AG04450 (cell line): ENCODE measurements around the gene MCC. TPM values are rescaled to one million over a fixed set of nuclear protein-coding genes. Genes with fewer than 3 reads are reported as not detected.

Experiments
- CTCF ChIA-PET: fragments of 300-600, 350-600 bp; formaldehyde crosslinking; extraction: SDS; loops from one replicate; lab custom pipeline; 2022; ENCODE audit warnings: antibody characterized with exemption, inconsistent platforms; lab: Charles Lee
- POLR2A ChIA-PET: fragments of 350-600 bp; formaldehyde crosslinking; extraction: SDS; loops from one replicate; lab custom pipeline; 2021; ENCODE audit warnings: antibody characterized with exemption, inconsistent platforms; lab: Yijun Ruan, JAX
- DNase-seq: peaks from one replicate; pipeline ENCODE4 v3.0.0-alpha.2; 2011; ENCODE audit warnings: low read depth, low spot score
- H3K27ac ChIP-seq: one replicate; pipeline ENCODE4 v1.5.1; 2012; ENCODE audit warnings: low read depth, low read length, control low read depth
- H3K27me3 ChIP-seq: one replicate; pipeline ENCODE4 v1.6.0; 2012; ENCODE audit warnings: low read length; ENCODE audit not compliant: control insufficient read depth, insufficient read depth
- H3K4me3 ChIP-seq: 2 replicates; pipeline ENCODE4 v1.5.1; 2011; ENCODE audit warnings: mild to moderate bottlenecking, low read depth, low read length, control low read depth
- H3K9me3 ChIP-seq: 2 replicates; pipeline ENCODE4 v1.5.1; 2012; ENCODE audit warnings: low read length; ENCODE audit not compliant: control insufficient read depth, insufficient read depth
- CTCF ChIP-seq: IDR thresholded peaks from 2 replicates; pipeline ENCODE4 v1.5.1; 2011; ENCODE audit warnings: low read depth, low read length, control low read depth, inconsistent platforms
- polyA plus RNA-seq: library from polyadenylated mRNA; depleted of rRNA; stranded (reverse); fragments of >200 nt; gene quantifications from 2 replicates; pipeline ENCODE4 v1.2.3, GENCODE V29; 2011

The MCC gene
- polyA plus RNA-seq, 1 experiment, result 17.5 TPM

DNA sequence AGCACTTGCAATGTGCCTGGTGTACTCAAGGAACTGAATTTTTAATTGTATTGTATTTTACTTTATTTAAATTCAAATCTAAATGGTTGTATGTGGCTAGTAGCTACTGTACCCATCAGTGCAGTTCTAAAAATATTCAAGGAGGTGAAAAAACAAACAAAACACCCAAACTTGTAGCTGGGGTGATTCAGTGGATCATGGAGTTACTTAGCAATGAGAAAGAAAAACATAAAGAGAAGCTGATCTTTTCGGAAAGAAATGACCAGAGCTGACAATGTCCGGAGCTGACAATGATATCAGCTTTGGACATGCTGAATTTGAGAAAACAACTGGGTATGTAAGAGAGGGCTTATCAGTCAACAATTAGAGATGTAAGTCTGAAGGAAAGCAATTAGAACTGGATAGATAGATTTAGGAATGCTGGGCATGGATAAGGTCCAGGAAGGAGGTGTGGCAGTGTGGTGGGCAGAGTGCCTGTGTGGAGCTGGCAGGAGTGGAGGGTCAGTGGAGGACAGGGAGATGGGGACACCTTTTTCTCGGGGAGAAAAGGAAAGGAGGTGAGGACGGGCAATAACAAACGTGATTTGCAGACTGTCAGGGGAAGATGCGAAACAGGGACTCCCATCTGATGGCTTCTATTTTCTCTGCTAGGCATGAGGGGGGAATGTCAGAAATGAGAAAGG lies 398.5 kb downstream of the MCC start:
- POLR2A ChIA-PET, result interaction anchor here (0.6 kb wide), 1 partner anchor 158 kb away, joined by 8 read pairs; no protein-coding TSS in a partner anchor
- TF ChIP-seq CTCF, result no peak
- H3K9me3 ChIP-seq, result no peaks in the 10 kb centered on the region
- peaks cover 3% of the 10 kb centered on the region for H3K27me3 ChIP-seq
- H3K4me3 ChIP-seq, result no peak overlapping the region
- no peak overlapping the region for H3K27ac ChIP-seq
- DNase-seq, result no peak
- CTCF ChIA-PET, result no interaction called here

DNA sequence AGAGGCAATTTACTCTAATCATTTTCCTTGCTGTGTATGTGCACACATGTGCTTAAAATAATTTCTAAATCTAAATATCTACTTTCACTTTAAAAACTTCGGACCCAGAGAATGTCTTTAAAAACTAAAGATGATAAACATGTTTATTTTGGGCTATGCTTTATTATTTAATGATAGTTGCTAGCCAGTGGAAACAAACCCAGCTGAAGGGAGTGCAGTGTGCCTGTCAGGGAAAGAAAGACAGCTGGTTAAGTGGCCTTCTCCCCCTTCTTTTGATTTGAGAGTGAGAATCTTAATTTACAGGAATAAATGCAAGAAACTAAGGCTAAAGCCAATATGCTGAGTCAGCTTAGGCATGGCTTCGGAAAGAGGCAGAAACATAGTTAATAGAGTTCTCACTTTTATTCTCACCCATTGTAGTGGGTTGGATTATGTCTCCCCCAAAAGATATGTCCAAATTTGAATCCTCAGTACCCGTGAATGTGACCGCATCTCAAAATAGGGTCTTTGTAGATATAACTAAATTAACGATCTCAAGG lies 400.2 kb downstream of the MCC start:
- no peak for TF ChIP-seq CTCF
- H3K4me3 ChIP-seq, result no peak overlapping the region
- H3K9me3 ChIP-seq, result no peaks in the 10 kb centered on the region
- no peak for DNase-seq
- POLR2A ChIA-PET, result no interaction called here
- no peak overlapping the region for H3K27ac ChIP-seq
- CTCF ChIA-PET, result no interaction called here
- peaks cover 3% of the 10 kb centered on the region for H3K27me3 ChIP-seq

DNA sequence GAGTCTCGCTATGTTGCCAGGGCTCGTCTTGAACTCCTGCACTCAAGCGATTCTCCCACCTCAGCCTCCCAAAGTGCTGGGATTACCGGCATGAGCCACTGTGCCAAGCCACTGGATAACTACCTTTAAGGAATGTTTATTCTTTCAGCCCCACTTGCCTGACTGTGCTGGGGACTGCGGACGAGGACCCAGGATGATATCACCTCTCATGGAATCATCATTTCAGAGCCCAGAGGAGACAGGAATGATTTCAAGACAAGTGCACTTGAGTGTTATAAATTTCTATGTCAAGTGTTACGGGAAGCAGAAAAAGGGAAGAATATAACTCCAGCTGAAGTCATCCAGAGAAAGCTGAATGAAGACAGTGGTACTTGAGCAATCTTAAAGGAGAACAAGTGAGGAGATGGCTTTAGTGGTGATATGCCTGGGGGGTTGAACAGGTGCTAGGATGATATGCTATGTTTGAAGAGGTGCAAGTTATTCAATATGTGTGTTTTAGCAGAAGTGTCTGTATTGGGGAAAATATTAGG lies 402.3 kb downstream of the MCC start:
- H3K4me3 ChIP-seq, result no peak overlapping the region
- ChIA-PET CTCF (no interaction called here), POLR2A (no interaction called here)
- TF ChIP-seq CTCF, result no peak
- no peak for DNase-seq
- peaks cover 3% of the 10 kb centered on the region for H3K27me3 ChIP-seq
- H3K27ac ChIP-seq, result no peak overlapping the region
- H3K9me3 ChIP-seq, result no peaks in the 10 kb centered on the region

DNA sequence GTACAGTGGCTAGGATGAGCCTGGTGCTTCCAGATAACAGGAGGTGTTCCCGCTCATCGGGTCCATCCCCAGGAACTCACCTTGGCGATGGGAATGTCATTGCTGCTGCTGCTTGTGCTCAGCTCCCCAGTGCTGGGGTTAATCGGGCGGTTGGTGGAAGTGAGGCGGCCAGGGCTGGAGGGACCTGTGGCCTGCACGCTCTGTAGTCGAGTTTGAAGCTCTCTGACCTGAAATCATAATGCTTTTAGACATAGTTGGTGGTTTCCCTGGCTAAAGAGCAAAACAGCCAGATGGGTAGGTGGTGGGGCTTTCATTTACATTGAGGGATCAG lies 403.2 kb downstream of the MCC start:
- Histone ChIP-seq H3K27ac (no peak overlapping the region), H3K27me3 (peaks cover 3% of the 10 kb centered on the region), H3K9me3 (no peaks in the 10 kb centered on the region), H3K4me3 (no peak overlapping the region)
- ChIA-PET POLR2A (no interaction called here), CTCF (interaction anchor here (1.1 kb wide), 1 partner anchor 89 kb away, joined by 4 read pairs; no protein-coding TSS in a partner anchor)
- TF ChIP-seq CTCF, result no peak
- no peak for DNase-seq

DNA sequence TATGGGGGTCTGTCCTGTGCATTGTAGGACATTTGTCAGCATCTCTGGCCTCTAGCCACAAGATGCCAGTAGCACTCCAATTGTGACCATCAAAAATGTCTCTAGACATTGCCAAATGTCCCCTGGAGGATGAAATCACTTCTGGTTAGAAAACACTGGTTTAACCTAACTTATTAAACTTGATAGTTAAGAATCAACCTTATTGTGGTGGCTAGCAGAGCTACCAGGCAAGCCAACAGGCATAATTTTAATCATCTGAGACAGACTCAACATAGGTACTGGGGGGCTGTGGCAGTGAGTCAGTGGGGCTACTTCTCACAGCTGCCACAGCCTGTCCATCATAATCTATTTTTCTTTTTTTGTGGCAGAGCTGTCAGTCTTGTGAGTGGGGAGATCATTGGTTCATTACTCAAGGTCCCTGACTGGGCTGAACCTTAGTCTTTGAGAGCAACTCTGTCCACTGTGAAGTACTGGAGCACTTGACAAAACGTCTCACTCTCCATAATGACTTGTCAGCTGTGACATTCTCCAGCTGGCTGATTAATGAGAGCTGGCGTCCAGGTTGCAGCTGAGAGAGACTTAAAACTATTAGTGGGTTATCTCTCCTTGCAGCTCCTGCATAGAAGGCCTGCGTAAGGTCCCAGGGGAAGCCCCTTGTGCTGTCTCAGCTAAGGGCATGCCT lies 403.7 kb downstream of the MCC start:
- CTCF ChIA-PET, result interaction anchor here (0.6 to 1.2 kb wide), 3 partner anchors 15 to 95 kb away, joined by 3 to 4 read pairs (median 3); no protein-coding TSS in a partner anchor
- H3K27me3 ChIP-seq, result peaks cover 3% of the 10 kb centered on the region

More for the DNA sequence above, 403.7 kb downstream of the MCC start:
- no peaks in the 10 kb centered on the region for H3K9me3 ChIP-seq
- POLR2A ChIA-PET, result no interaction called here
- H3K27ac ChIP-seq, result no peak overlapping the region
- TF ChIP-seq CTCF, result no peak
- DNase-seq, result no peak
- no peak overlapping the region for H3K4me3 ChIP-seq
